ENCODE measurements around the gene LGALS7B. TPM values are rescaled to one million over a fixed set of nuclear protein-coding genes. Genes with fewer than 3 reads are reported as not detected.
A peak's percentile ranks its signal among the peaks of the same experiment; 100 is the strongest.

LGALS7B gene
- total RNA-seq, 1 donor from 2014 or later: not detected

DNA sequence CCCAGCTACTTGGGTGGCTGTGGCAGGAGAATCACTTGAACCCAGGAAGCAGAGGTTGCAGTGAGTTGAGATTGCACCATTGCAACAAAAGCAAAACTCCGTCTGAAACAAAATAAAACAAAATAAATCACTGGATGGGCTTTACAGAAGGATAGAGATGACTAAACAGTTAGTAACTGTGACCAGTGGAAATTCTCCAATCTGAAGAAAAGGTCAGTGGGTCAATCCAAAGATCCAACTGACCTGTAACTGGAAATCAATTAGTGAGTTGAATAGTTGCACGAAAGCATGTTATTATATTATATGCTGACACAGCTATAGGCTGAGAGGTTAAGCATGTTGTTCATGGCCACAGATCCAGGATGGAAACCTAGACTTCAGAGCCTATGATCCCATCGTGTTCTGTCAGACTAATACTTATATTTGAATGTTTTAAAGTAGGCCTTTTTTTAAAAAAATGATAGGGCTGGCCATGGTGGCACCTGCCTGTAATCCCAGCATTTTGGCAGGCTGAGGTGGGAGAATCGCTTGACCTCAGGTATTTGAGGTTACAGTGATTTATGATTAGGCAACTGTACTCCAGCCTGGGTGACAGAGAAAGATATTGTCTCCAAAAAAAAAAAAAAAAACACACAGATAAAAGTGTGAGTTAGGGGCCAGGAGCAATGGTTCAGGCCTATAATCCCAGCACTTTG lies 41.2 kb downstream of the LGALS7B start:
- Mint-ChIP-seq H3K4me1 (ENCODE audit: unreplicated experiment) (peaks cover 29% of the 10 kb centered on the region), H3K36me3 (peaks cover 28% of the 10 kb centered on the region), H3K27me3 (no peaks in the 10 kb centered on the region), H3K27ac (peak overlapping the region; percentile 99), H3K4me3 (peak overlapping the region; percentile 92), H3K9me3 (no peaks in the 10 kb centered on the region)
- DNase-seq (ENCODE audit: extremely low spot score, unreplicated experiment): no peak
- TF ChIP-seq, protein P1, sequence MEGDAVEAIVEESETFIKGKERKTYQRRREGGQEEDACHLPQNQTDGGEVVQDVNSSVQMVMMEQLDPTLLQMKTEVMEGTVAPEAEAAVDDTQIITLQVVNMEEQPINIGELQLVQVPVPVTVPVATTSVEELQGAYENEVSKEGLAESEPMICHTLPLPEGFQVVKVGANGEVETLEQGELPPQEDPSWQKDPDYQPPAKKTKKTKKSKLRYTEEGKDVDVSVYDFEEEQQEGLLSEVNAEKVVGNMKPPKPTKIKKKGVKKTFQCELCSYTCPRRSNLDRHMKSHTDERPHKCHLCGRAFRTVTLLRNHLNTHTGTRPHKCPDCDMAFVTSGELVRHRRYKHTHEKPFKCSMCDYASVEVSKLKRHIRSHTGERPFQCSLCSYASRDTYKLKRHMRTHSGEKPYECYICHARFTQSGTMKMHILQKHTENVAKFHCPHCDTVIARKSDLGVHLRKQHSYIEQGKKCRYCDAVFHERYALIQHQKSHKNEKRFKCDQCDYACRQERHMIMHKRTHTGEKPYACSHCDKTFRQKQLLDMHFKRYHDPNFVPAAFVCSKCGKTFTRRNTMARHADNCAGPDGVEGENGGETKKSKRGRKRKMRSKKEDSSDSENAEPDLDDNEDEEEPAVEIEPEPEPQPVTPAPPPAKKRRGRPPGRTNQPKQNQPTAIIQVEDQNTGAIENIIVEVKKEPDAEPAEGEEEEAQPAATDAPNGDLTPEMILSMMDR (conservative IDR thresholded peaks at IDR 0.05): no peak

DNA sequence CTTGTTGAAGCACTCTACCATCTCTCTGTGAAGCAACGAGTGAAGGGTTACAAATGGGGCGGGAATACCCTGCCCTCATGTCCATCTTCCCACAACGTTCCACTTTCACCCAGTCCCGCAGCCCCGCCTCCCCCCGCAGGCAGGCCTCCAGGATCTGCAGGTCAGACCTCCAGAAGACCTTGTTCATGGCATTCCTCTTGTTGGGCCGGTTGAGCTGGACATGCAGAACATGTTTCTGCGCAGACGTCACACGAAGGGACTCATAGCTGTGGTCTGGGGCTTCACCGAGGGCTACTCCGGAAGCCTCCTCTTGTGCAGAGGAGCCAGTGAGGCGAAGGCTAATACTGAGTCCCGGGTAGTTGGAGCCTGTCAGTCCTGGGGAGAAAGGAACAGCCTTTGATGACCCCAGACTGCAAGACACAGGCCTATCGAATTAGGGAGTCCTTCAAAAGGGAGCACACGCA lies 42.2 kb downstream of the LGALS7B start:
- H3K9me3 Mint-ChIP-seq: no peaks in the 10 kb centered on the region
- H3K4me3 Mint-ChIP-seq: peak overlapping the region; percentile 92
- no peaks in the 10 kb centered on the region for H3K27me3 Mint-ChIP-seq
- H3K27ac Mint-ChIP-seq: peak overlapping the region; percentile 99
- DNase-seq (ENCODE audit: extremely low spot score, unreplicated experiment): peak; percentile 74
- H3K4me1 Mint-ChIP-seq (ENCODE audit: unreplicated experiment): peaks cover 26% of the 10 kb centered on the region
- TF ChIP-seq, protein P1 (conservative IDR thresholded peaks at IDR 0.05): no peak
- peaks cover 27% of the 10 kb centered on the region for H3K36me3 Mint-ChIP-seq

DNA sequence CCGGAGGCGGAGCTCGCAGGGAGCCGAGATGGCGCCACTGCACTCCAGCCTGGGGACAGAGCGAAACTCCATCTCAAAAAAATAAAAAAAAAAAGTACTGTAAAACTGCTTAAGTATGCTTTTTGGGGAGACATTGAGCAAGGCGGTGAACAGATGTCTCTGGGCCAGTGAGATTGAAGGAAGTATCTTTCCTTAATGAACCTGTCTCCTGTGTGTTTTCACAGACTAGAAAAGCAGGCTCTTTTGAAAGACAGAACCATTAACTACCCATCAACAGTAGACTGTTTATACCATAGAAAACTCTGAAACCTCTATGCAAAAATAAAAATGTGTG lies 44.1 kb downstream of the LGALS7B start:
- no peak for DNase-seq (ENCODE audit: extremely low spot score, unreplicated experiment)
- Mint-ChIP-seq H3K4me3 (peak overlapping the region; percentile 37), H3K36me3 (peaks cover 30% of the 10 kb centered on the region), H3K4me1 (ENCODE audit: unreplicated experiment) (peaks cover 31% of the 10 kb centered on the region), H3K9me3 (no peaks in the 10 kb centered on the region), H3K27me3 (no peaks in the 10 kb centered on the region), H3K27ac (peak overlapping the region; percentile 99)
- TF ChIP-seq, protein P1 (conservative IDR thresholded peaks at IDR 0.05): no peak

DNA sequence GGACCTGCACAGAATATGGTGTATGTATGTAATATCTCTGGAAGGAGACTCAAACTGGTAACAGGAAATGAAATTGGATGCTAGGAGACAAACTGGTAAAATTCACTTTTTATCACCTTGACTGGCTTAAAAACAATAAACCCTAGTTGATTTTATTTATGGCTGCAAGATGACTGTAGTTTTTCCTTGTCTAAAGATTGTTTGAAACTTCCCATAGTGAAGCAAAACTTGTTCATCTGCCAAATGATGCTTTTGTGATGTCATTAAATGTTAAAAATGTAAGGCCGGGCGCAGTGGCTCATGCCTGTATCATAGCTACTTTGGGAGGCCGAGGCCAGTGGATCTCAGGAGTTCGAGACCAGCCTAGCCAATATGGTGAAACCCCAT lies 45.1 kb downstream of the LGALS7B start:
- peak overlapping the region; percentile 99 for H3K27ac Mint-ChIP-seq
- TF ChIP-seq, protein P1 (conservative IDR thresholded peaks at IDR 0.05): no peak
- no peak for DNase-seq (ENCODE audit: extremely low spot score, unreplicated experiment)
- no peaks in the 10 kb centered on the region for H3K9me3 Mint-ChIP-seq
- peaks cover 31% of the 10 kb centered on the region for H3K36me3 Mint-ChIP-seq
- H3K27me3 Mint-ChIP-seq: no peaks in the 10 kb centered on the region
- H3K4me1 Mint-ChIP-seq (ENCODE audit: unreplicated experiment): peaks cover 31% of the 10 kb centered on the region
- H3K4me3 Mint-ChIP-seq: no peak overlapping the region

DNA sequence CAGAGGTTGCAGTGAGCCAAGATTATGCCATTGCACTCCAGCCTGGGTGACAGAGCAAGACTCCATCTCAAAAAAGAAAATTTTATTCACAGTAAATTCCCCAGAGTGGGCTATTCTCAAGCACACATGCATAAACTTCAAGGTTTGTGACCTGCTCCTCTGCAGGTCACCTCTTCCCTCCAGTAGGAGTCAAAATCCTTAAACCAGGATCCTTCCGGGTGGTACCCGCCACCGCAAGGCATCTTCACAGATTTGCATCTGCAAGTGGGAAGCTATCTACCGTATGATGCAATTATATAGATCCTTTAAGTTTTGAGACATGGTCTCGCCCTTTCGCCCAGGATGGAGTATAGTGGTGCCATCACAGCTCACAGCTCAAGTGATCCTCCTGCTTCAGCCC lies 45.6 kb downstream of the LGALS7B start:
- Mint-ChIP-seq H3K27ac (peak overlapping the region; percentile 99), H3K4me3 (no peak overlapping the region), H3K27me3 (no peaks in the 10 kb centered on the region), H3K9me3 (no peaks in the 10 kb centered on the region), H3K36me3 (peaks cover 36% of the 10 kb centered on the region), H3K4me1 (ENCODE audit: unreplicated experiment) (peaks cover 31% of the 10 kb centered on the region)
- DNase-seq (ENCODE audit: extremely low spot score, unreplicated experiment): no peak
- TF ChIP-seq, protein P1 (conservative IDR thresholded peaks at IDR 0.05): no peak
